Spleen (tissue), 7 donors: Measurements from ENCODE around the gene ATP13A4.

Experiments used
- POLR2A ChIP-seq, 3 donors: fragments of 450-650 bp; IDR thresholded peaks; one replicate each; pipeline ENCODE4 v1.5.1; 2017; ENCODE audit warnings: antibody characterized with exemption in 3 of 3, mild to moderate bottlenecking in 1 of 3
- POLR2AphosphoS5 ChIP-seq, 3 donors: sonication (generic); formaldehyde crosslinking; IDR thresholded peaks; one replicate each; pipeline ENCODE4 v1.5.1; 2017; ENCODE audit warnings: antibody characterized with exemption in 3 of 3
- TF ChIP-seq, protein P1 (sequence below), 11 experiments: fragments of 200-600 bp in 7 of 11; fragments of 450-650 bp in 4 of 11; sonication (generic) in 4 of 11; IDR thresholded peaks in 8 of 11; conservative IDR thresholded peaks in 3 of 11; 1 replicate in 7 of 11; 2 replicates in 4 of 11; pipeline versions ENCODE4 v1.4.0 to v1.8.0; 2016 to 2021; ENCODE audit warnings: antibody characterized with exemption in 11 of 11, inconsistent platforms in 4 of 11, mild to moderate bottlenecking in 1 of 11
- donor health status: DM: no; HTN: no; CAD: no; lungs with moderate emphysema.
- donor health status: DM: no; HTN: no; CAD: no.
- donor health status: DM: no; HTN: no; CAD: no.

DNA sequence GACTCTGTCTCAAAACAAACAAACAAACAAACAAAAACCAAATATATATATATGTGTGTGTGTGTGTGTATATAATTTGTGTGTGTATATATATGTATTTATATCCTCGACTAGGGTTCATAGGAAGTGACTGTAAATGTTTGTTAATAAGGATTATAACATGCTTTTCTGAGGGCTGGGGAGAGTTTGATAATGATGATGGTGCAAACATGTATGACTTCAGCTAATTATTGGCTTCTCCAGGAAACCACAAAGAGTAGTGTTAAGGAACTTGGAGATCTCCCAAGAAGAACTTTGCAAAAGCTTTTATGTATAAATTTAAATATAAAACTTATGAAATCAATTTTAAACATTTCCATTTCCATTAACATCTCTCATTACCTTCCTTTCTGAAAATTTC, 34.4 kb upstream of the ATP13A4 start:
- TF ChIP-seq, protein P1, sequence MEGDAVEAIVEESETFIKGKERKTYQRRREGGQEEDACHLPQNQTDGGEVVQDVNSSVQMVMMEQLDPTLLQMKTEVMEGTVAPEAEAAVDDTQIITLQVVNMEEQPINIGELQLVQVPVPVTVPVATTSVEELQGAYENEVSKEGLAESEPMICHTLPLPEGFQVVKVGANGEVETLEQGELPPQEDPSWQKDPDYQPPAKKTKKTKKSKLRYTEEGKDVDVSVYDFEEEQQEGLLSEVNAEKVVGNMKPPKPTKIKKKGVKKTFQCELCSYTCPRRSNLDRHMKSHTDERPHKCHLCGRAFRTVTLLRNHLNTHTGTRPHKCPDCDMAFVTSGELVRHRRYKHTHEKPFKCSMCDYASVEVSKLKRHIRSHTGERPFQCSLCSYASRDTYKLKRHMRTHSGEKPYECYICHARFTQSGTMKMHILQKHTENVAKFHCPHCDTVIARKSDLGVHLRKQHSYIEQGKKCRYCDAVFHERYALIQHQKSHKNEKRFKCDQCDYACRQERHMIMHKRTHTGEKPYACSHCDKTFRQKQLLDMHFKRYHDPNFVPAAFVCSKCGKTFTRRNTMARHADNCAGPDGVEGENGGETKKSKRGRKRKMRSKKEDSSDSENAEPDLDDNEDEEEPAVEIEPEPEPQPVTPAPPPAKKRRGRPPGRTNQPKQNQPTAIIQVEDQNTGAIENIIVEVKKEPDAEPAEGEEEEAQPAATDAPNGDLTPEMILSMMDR (IDR thresholded peaks at IDR 0.05 in 8 of 11, conservative IDR thresholded peaks at IDR 0.05 in 3 of 11): no peak
- no peak for TF ChIP-seq POLR2AphosphoS5 (IDR thresholded peaks at IDR 0.05)
- TF ChIP-seq POLR2A (IDR thresholded peaks at IDR 0.05): no peak
